Fibroblast of gingiva (primary cell): Measurements from ENCODE around the gene KIF2A.

Experiments used
- DNase-seq: peaks from one replicate; pipeline ENCODE4 v3.0.0-alpha.2; 2011; ENCODE audit warnings: low read depth

KIF2A gene

GRCh38 chr5:62385131-62385530 lies 79.1 kb downstream of the KIF2A start:
- DNase-seq, result no peak

- no peak for DNase-seq
These were observed 79.9 kb downstream of the KIF2A start for GRCh38 chr5:62385816-62386400.

- peak; percentile 81 for DNase-seq
These were observed 80.8 kb downstream of the KIF2A start for GRCh38 chr5:62386824-62387223.

- DNase-seq, result peak; percentile 47
These were observed 89.4 kb downstream of the KIF2A start for GRCh38 chr5:62395210-62395950.

GRCh38 chr5:62403411-62404250 lies 97.6 kb downstream of the KIF2A start, which contains the start of gene DIMT1:
Gene DIMT1, minus strand, starts transcription at chr5:62403905. Its CDS starts 133 bp downstream, at chr5:62403772.
- DNase-seq, result peak; percentile 98

GRCh38 chr5:62412549-62413329 lies 106.7 kb downstream of the KIF2A start, which contains the start of gene IPO11:
Gene IPO11, plus strand, starts transcription at chr5:62412763. Its CDS starts 24,517 bp downstream, at chr5:62437280.
- DNase-seq, result peak; percentile 98

GRCh38 chr5:62413711-62414110 lies 107.7 kb downstream of the KIF2A start:
- DNase-seq, result no peak

GRCh38 chr5:62418462-62419076 lies 112.6 kb downstream of the KIF2A start:
- no peak for DNase-seq

GRCh38 chr5:62419609-62420008 lies 113.6 kb downstream of the KIF2A start:
- no peak for DNase-seq

- DNase-seq, result no peak
These were observed 115.4 kb downstream of the KIF2A start for GRCh38 chr5:62421414-62421813.

- no peak for DNase-seq
These were observed 118.8 kb downstream of the KIF2A start for GRCh38 chr5:62424763-62425162.

- DNase-seq, result peak; percentile 64
These were observed 126.0 kb downstream of the KIF2A start for GRCh38 chr5:62431735-62432620.

GRCh38 chr5:62432621-62433064 lies 126.6 kb downstream of the KIF2A start:
- peak; percentile 52 for DNase-seq
